ENCODE data around the gene MPZL2. TPM values are rescaled to one million over a fixed set of nuclear protein-coding genes. Genes with fewer than 3 reads are reported as not detected.
A peak's percentile ranks its signal among the peaks of the same experiment; 100 is the strongest.

MPZL2 gene
- total and polyA plus RNA-seq, 2 of the 8 experiments (the other 6 are each of a cell fraction or from before 2014, with no cell fraction given), result 2.4 to 3.2 TPM

GRCh38 chr11:118213781-118214180 lies 50.3 kb downstream of the MPZL2 start:
- H3K4me2 ChIP-seq (ENCODE audit: insufficient read depth in 1 of 2, low read depth in 2 of 2, low read length in 2 of 2), result no peak overlapping the region
- no peak overlapping the region for H2BK12ac ChIP-seq (ENCODE audit: low read depth, low read length)
- H2BK5ac ChIP-seq (ENCODE audit: low read depth, low read length), result peak overlapping the region; percentile 8; the same call in 1 of the 2 replicates
- H3K9ac ChIP-seq (replicated peaks in 1 of 4; ENCODE audit: extremely low read depth in 1 of 4, low read depth in 3 of 4, low read length in 3 of 4), result no peak overlapping the region
- H3K79me2 ChIP-seq (ENCODE audit: control insufficient read depth in 1 of 2, insufficient read depth in 2 of 2, low read length in 2 of 2), result no peaks in the 10 kb centered on the region
- no peak overlapping the region for H3K56ac ChIP-seq (replicated peaks; ENCODE audit: insufficient read length, low read depth, low read length)
- no peak overlapping the region for H2BK120ac ChIP-seq (replicated peaks; ENCODE audit: low read depth, low read length)
- no peaks in the 10 kb centered on the region for H3K23me2 ChIP-seq (ENCODE audit: low read depth, low read length)
- 0 out of 2 replicates have a peak overlapping the region, but pooled peaks have one; percentile 31 for H2AFZ ChIP-seq (ENCODE audit: low read length)
- H3K9me3 ChIP-seq (ENCODE audit: insufficient read depth in 2 of 2, low read depth in 1 of 2, low read length in 1 of 2), result no peaks in the 10 kb centered on the region
- no peak overlapping the region for H2AK5ac ChIP-seq (ENCODE audit: low read depth, low read length)
- H3K4ac ChIP-seq (replicated peaks; ENCODE audit: insufficient read length, low read depth, low read length), result peak overlapping the region; percentile 28
- H4K91ac ChIP-seq (replicated peaks; ENCODE audit: insufficient read length, low read length), result peak overlapping the region; percentile 29
- peak overlapping the region; percentile 19; the same call in 1 of the 2 replicates for H3K18ac ChIP-seq (ENCODE audit: extremely low read depth, low read length)
- peaks cover 6 to 21% (median 20%) of the 10 kb centered on the region in 4 experiments; a peak in 6 of 7 replicates for H3K4me1 ChIP-seq (replicated peaks in 1 of 4; ENCODE audit: control insufficient read depth in 3 of 4, insufficient read depth in 4 of 4, low read length in 3 of 4)
- CTCF ChIA-PET (ENCODE audit: partially characterized antibody), result interaction anchor here (0.8 to 2.6 kb wide), 10 partner anchors 8 to 275 kb away, joined by 3 to 8 read pairs (median 3); partner anchors contain the start of gene JAML
- peak overlapping the region; percentile 23; the same call in 1 of the 2 replicates for H2BK15ac ChIP-seq (ENCODE audit: low read length)
- no peaks in the 10 kb centered on the region for H3K27me3 ChIP-seq (replicated peaks in 1 of 4; ENCODE audit: control insufficient read depth in 3 of 4, extremely low read depth in 1 of 4, insufficient read depth in 3 of 4, low read length in 3 of 4)
- H3K14ac ChIP-seq (ENCODE audit: insufficient read length), result no peak overlapping the region
- H2BK20ac ChIP-seq (ENCODE audit: low read length), result 0 out of 2 replicates have a peak overlapping the region, but pooled peaks have one; percentile 77
- H3K79me1 ChIP-seq (ENCODE audit: low read depth, low read length), result no peaks in the 10 kb centered on the region
- no peak overlapping the region for H3K4me3 ChIP-seq (ENCODE audit: extremely low read depth in 1 of 4, insufficient read depth in 2 of 4, low read depth in 3 of 4, low read length in 4 of 4)
- 81% methylated on average over 2 of the region's 2 CpGs; no CpG with 5 or more reads in 1 of the 2 experiments for WGBS, 2 experiments (ENCODE audit: extremely low coverage in 1 of 2, insufficient coverage in 1 of 2, insufficient read length in 1 of 2, insufficient replicate concordance in 2 of 2, low coverage in 1 of 2, low lambda C conversion rate in 2 of 2, missing lambda C conversion rate in 1 of 2)
- H3K36me3 ChIP-seq (ENCODE audit: control insufficient read depth in 2 of 4, insufficient read depth in 4 of 4, low read length in 3 of 4), result no peaks in the 10 kb centered on the region
- TF ChIP-seq MAFK (IDR thresholded peaks at IDR 0.05; ENCODE audit: low read depth, low read length) (no peak; the same call in 1 of the 2 replicates), RBBP5 (IDR thresholded peaks at IDR 0.05; ENCODE audit: borderline replicate concordance, low read depth, low read length) (no peak), CBX8 (IDR thresholded peaks at IDR 0.05; ENCODE audit: borderline replicate concordance, low read depth, low read length) (no peak), MAX (IDR thresholded peaks at IDR 0.05) (no peak), JUND (IDR thresholded peaks at IDR 0.05; ENCODE audit: low read length) (no peak), EZH2 (IDR thresholded peaks at IDR 0.05; ENCODE audit: low read depth, low read length, severe bottlenecking) (no peak), NRF1 (IDR thresholded peaks at IDR 0.05; ENCODE audit: low read depth, low read length) (no peak), CHD1 (IDR thresholded peaks at IDR 0.05; ENCODE audit: low read depth, low read length) (no peak), POU5F1 (IDR thresholded peaks at IDR 0.05; ENCODE audit: low read depth, low read length) (no peak), GABPA (IDR thresholded peaks at IDR 0.05; ENCODE audit: borderline replicate concordance, insufficient read depth, low read length) (no peak), CEBPB (IDR thresholded peaks at IDR 0.05; ENCODE audit: low read depth, low read length) (no peak), BACH1 (IDR thresholded peaks at IDR 0.05; ENCODE audit: low read length) (no peak)
- no peak overlapping the region for H4K8ac ChIP-seq (ENCODE audit: extremely low read depth, insufficient read depth, low read length)
- H4K5ac ChIP-seq (ENCODE audit: insufficient read length, low read depth, low read length), result no peak overlapping the region
- POLR2A ChIA-PET (ENCODE audit: partially characterized antibody), result interaction anchor here (1.6 kb wide), 1 partner anchor 9 kb away, joined by 3 read pairs; no protein-coding TSS in a partner anchor
- H3K27ac ChIP-seq (ENCODE audit: low read depth, low read length), result no peak overlapping the region
- no peak overlapping the region for H3K23ac ChIP-seq (ENCODE audit: insufficient read length)
- H4K20me1 ChIP-seq (replicated peaks in 1 of 2; ENCODE audit: control insufficient read depth in 1 of 2, insufficient read depth in 2 of 2, low read length in 2 of 2), result no peaks in the 10 kb centered on the region
- DNase-seq (ENCODE audit: low read depth in 1 of 2, low spot score in 2 of 2) (no peak), FAIRE-seq (no peak)

All from H1 (cell line).